Astrocyte (in vitro differentiated cells and primary cell): Measurements from ENCODE around the gene CYB561D1. TPM values are rescaled to one million over a fixed set of nuclear protein-coding genes. Genes with fewer than 3 reads are reported as not detected.

ENCODE experiments used
- DNase-seq: peaks from one replicate; pipeline ENCODE4 v3.0.0-alpha.2; 2010; ENCODE audit warnings: low read depth
- FAIRE-seq: peaks from 2 replicates; lab custom pipeline; 2011; peaks lifted over from hg19 to GRCh38; lab: Jason Lieb, UNC
- H2AFZ ChIP-seq: 2 replicates; pipeline ENCODE4 v1.6.0; 2012; ENCODE audit warnings: low read depth, low read length, inconsistent platforms
- H3K27ac ChIP-seq: 2 replicates; pipeline ENCODE4 v1.5.1; 2011; ENCODE audit warnings: low read depth, low read length, inconsistent platforms
- H3K27me3 ChIP-seq: 2 replicates; pipeline ENCODE4 v1.6.0; 2011; ENCODE audit warnings: low read length, inconsistent platforms; ENCODE audit not compliant: insufficient read depth
- H3K36me3 ChIP-seq: 2 replicates; pipeline ENCODE4 v1.5.1; 2011; ENCODE audit warnings: low read length, inconsistent platforms; ENCODE audit not compliant: insufficient read depth
- H3K4me1 ChIP-seq: 2 replicates; pipeline ENCODE4 v1.5.1; 2011; ENCODE audit warnings: low read length, inconsistent platforms; ENCODE audit not compliant: insufficient read depth
- H3K4me2 ChIP-seq: 2 replicates; pipeline ENCODE4 v1.6.0; 2012; ENCODE audit warnings: low read length, inconsistent platforms
- H3K4me3 ChIP-seq: 2 replicates; pipeline ENCODE4 v1.5.1; 2011; ENCODE audit warnings: low read depth, mild to moderate bottlenecking, low read length, inconsistent platforms; ENCODE audit not compliant: insufficient read depth
- H3K79me2 ChIP-seq: 2 replicates; pipeline ENCODE4 v1.6.0; 2012; ENCODE audit warnings: mild to moderate bottlenecking, low read length, inconsistent platforms; ENCODE audit not compliant: insufficient read depth
- H3K9ac ChIP-seq: 2 replicates; pipeline ENCODE4 v1.6.0; 2012; ENCODE audit warnings: mild to moderate bottlenecking, low read length, inconsistent platforms
- H3K9me3 ChIP-seq: 2 replicates; pipeline ENCODE4 v1.5.1; 2012; ENCODE audit warnings: low read depth, mild to moderate bottlenecking, low read length, inconsistent platforms; ENCODE audit not compliant: insufficient read depth
- H4K20me1 ChIP-seq: 2 replicates; pipeline ENCODE4 v1.6.0; 2012; ENCODE audit warnings: low read length, inconsistent platforms; ENCODE audit not compliant: insufficient read depth
- H3K27ac Mint-ChIP-seq: one replicate; pipeline ENCODE4 v1.8.0; 2021; ENCODE audit warnings: mild to moderate bottlenecking, mixed read lengths; ENCODE audit not compliant: unreplicated experiment
- H3K27me3 Mint-ChIP-seq: one replicate; pipeline ENCODE4 v1.8.0; 2021; ENCODE audit warnings: low read depth, mixed read lengths; ENCODE audit not compliant: unreplicated experiment
- H3K36me3 Mint-ChIP-seq: one replicate; pipeline ENCODE4 v1.8.0; 2021; ENCODE audit warnings: low read depth, mixed read lengths; ENCODE audit not compliant: unreplicated experiment
- H3K4me1 Mint-ChIP-seq: one replicate; pipeline ENCODE4 v1.8.0; 2021; ENCODE audit warnings: low read depth, mixed read lengths; ENCODE audit not compliant: unreplicated experiment
- H3K4me3 Mint-ChIP-seq: one replicate; pipeline ENCODE4 v1.8.0; 2021; ENCODE audit warnings: mild to moderate bottlenecking, moderate library complexity, mixed read lengths; ENCODE audit not compliant: unreplicated experiment
- H3K9me3 Mint-ChIP-seq: one replicate; pipeline ENCODE4 v1.8.0; 2021; ENCODE audit warnings: mild to moderate bottlenecking, mixed read lengths; ENCODE audit not compliant: unreplicated experiment
- EZH2 ChIP-seq: IDR thresholded peaks from 2 replicates; pipeline ENCODE4 v1.6.1; 2012; ENCODE audit warnings: mild to moderate bottlenecking, low read length, inconsistent platforms; ENCODE audit not compliant: insufficient read depth
- total RNA-seq: library from RNA; stranded (reverse); gene quantifications from 2 replicates; pipeline ENCODE4 v1.2.1, GENCODE V29; 2021
- TF ChIP-seq, protein P1 (sequence below): IDR thresholded peaks from 2 replicates; pipeline ENCODE4 v1.5.1; 2011; ENCODE audit warnings: low read depth, mild to moderate bottlenecking, inconsistent platforms, low read length, moderate library complexity; ENCODE audit not compliant: insufficient read depth

Gene CYB561D1
- total RNA-seq, 1 donor from 2014 or later, result 9.4 TPM

DNA sequence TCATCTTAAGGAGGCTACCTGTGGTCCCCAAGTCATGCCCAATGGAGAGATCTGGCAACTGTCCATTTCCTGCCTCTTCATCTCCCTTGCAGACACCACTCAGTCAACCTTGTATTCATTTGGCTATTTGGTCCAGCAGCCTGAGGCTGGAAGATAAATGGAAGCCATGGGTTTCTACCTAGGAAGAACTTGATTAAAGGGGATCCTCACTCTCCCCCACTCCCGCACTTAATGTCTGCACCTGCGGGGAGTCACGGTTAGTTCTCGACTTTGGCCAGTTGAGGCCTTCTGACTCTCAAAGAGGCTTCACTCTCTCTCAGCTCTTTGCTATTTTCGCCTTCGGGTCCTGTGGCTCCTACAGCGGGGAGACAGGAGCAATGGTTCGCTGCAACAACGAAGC, 18.6 kb upstream of the CYB561D1 start:
- TF ChIP-seq EZH2, result no peak
- TF ChIP-seq, protein P1, sequence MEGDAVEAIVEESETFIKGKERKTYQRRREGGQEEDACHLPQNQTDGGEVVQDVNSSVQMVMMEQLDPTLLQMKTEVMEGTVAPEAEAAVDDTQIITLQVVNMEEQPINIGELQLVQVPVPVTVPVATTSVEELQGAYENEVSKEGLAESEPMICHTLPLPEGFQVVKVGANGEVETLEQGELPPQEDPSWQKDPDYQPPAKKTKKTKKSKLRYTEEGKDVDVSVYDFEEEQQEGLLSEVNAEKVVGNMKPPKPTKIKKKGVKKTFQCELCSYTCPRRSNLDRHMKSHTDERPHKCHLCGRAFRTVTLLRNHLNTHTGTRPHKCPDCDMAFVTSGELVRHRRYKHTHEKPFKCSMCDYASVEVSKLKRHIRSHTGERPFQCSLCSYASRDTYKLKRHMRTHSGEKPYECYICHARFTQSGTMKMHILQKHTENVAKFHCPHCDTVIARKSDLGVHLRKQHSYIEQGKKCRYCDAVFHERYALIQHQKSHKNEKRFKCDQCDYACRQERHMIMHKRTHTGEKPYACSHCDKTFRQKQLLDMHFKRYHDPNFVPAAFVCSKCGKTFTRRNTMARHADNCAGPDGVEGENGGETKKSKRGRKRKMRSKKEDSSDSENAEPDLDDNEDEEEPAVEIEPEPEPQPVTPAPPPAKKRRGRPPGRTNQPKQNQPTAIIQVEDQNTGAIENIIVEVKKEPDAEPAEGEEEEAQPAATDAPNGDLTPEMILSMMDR, result no peak
- Histone ChIP-seq H3K9ac (no peak overlapping the region), H3K36me3 (no peaks in the 10 kb centered on the region), H4K20me1 (no peaks in the 10 kb centered on the region), H2AFZ (no peak overlapping the region), H3K27me3 (peaks cover 42% of the 10 kb centered on the region), H3K4me1 (no peaks in the 10 kb centered on the region), H3K9me3 (no peaks in the 10 kb centered on the region), H3K4me3 (no peak overlapping the region), H3K4me2 (no peak overlapping the region), H3K27ac (no peak overlapping the region), H3K79me2 (no peaks in the 10 kb centered on the region)
- H3K27me3 Mint-ChIP-seq, result peaks cover 43% of the 10 kb centered on the region
- DNase-seq, result no peak
- H3K4me1 Mint-ChIP-seq, result no peaks in the 10 kb centered on the region
- H3K27ac Mint-ChIP-seq, result no peak overlapping the region
- no peak for FAIRE-seq
- H3K4me3 Mint-ChIP-seq, result no peak overlapping the region
- H3K9me3 Mint-ChIP-seq, result no peaks in the 10 kb centered on the region
- peaks cover 2% of the 10 kb centered on the region for H3K36me3 Mint-ChIP-seq

DNA sequence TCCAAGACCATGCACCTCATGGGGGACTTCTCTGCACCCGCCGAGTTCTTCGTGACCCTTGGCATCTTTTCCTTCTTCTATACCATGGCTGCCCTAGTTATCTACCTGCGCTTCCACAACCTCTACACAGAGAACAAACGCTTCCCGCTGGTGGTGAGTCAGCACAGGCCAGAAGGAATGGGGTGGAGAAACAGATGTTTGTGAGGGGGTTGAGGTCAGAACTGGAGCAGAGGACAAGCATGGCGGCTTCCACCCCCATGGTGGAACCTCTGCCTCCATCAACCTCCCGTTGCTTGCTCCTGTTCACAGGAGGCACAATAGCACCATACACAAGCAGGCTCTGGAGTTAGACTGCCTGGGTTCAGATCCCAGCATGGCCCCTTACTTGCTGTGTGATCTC, 17.1 kb upstream of the CYB561D1 start:
- DNase-seq (no peak), FAIRE-seq (no peak)
- Histone ChIP-seq H4K20me1 (no peaks in the 10 kb centered on the region), H3K4me3 (no peak overlapping the region), H3K27me3 (peaks cover 36% of the 10 kb centered on the region), H3K4me1 (no peaks in the 10 kb centered on the region), H3K9me3 (no peaks in the 10 kb centered on the region), H3K4me2 (no peak overlapping the region), H3K27ac (no peak overlapping the region), H3K9ac (no peak overlapping the region), H2AFZ (no peak overlapping the region), H3K79me2 (no peaks in the 10 kb centered on the region), H3K36me3 (no peaks in the 10 kb centered on the region)
- no peak overlapping the region for H3K27ac Mint-ChIP-seq
- no peak overlapping the region for H3K4me3 Mint-ChIP-seq
- H3K4me1 Mint-ChIP-seq, result no peaks in the 10 kb centered on the region
- peaks cover 2% of the 10 kb centered on the region for H3K36me3 Mint-ChIP-seq
- no peak for TF ChIP-seq EZH2
- TF ChIP-seq, protein P1, result no peak
- H3K9me3 Mint-ChIP-seq, result no peaks in the 10 kb centered on the region
- peaks cover 42% of the 10 kb centered on the region for H3K27me3 Mint-ChIP-seq

DNA sequence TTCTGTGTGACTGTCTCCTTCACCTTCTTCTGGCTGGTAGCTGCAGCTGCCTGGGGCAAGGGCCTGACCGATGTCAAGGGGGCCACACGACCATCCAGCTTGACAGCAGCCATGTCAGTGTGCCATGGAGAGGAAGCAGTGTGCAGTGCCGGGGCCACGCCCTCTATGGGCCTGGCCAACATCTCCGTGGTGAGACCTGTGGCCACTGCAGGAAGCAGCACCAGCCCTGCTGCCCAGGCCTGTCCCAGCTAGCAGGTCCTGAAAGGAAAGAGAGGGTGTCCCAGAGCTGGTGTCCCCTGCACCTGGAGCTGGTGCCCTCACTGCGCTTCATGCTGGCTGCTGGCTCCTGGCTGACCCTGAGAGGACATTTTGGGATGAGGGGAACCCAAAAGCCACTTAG, 16.1 kb upstream of the CYB561D1 start:
- Histone ChIP-seq H3K4me2 (no peak overlapping the region), H3K9me3 (no peaks in the 10 kb centered on the region), H3K79me2 (no peaks in the 10 kb centered on the region), H3K4me3 (no peak overlapping the region), H3K4me1 (no peaks in the 10 kb centered on the region), H4K20me1 (no peaks in the 10 kb centered on the region), H3K36me3 (no peaks in the 10 kb centered on the region), H2AFZ (no peak overlapping the region), H3K9ac (no peak overlapping the region), H3K27me3 (peaks cover 37% of the 10 kb centered on the region), H3K27ac (no peak overlapping the region)
- Mint-ChIP-seq H3K4me1 (no peaks in the 10 kb centered on the region), H3K27me3 (peaks cover 45% of the 10 kb centered on the region), H3K36me3 (peaks cover 2% of the 10 kb centered on the region), H3K27ac (no peak overlapping the region), H3K4me3 (no peak overlapping the region), H3K9me3 (no peaks in the 10 kb centered on the region)
- TF ChIP-seq, protein P1, result no peak
- TF ChIP-seq EZH2, result no peak
- no peak for DNase-seq
- FAIRE-seq, result no peak
